K562 (cell line): Measurements from ENCODE around the gene PNPO. TPM values are rescaled to one million over a fixed set of nuclear protein-coding genes. Genes with fewer than 3 reads are reported as not detected.

ENCODE experiments used
- CCAR2 ChIP-seq: fragments of 200-400 bp; formaldehyde crosslinking; IDR thresholded peaks from 2 replicates; pipeline ENCODE4 v1.6.1; 2017; ENCODE audit warnings: mild to moderate bottlenecking, low read depth, low read length
- FOS ChIP-seq: IDR thresholded peaks from 3 replicates; pipeline ENCODE4 v1.6.1; 2011; ENCODE audit not compliant: insufficient read length; ENCODE audit errors: extremely low read depth
- MCM3 ChIP-seq: fragments of 450-650 bp; IDR thresholded peaks from 2 replicates; pipeline ENCODE4 v1.6.1; 2016
- NCOA2 ChIP-seq, 2 experiments: fragments of 450-650 bp; IDR thresholded peaks; 2 replicates each; pipeline ENCODE4 v1.6.1; 2018; ENCODE audit warnings: mild to moderate bottlenecking in 2 of 2, moderate library complexity in 1 of 2; ENCODE audit not compliant: partially characterized antibody in 2 of 2
- TCFL5 ChIP-seq: fragments of 250-450 bp; sonication (Bioruptor Pico); conservative IDR thresholded peaks from 2 replicates; pipeline ENCODE4 v1.6.1; 2021; ENCODE audit warnings: mild to moderate bottlenecking, moderate library complexity, matching md5 sums
- ZNF239 ChIP-seq: fragments of 250-450 bp; sonication (Bioruptor Pico); IDR thresholded peaks from 2 replicates; pipeline ENCODE4 v1.4.0; 2020; ENCODE audit warnings: mild to moderate bottlenecking
- ZNF444 ChIP-seq: fragments of 250-450 bp; sonication (Bioruptor Pico); IDR thresholded peaks from 2 replicates; pipeline ENCODE4 v1.4.0; 2020; ENCODE audit warnings: mild to moderate bottlenecking, moderate library complexity
- polyA plus RNA-seq, 8 experiments: library from polyadenylated mRNA; depleted of rRNA in 4 of 8; stranded (reverse) in 5 of 8; unstranded in 3 of 8; fragments of >200 nt; fragmentation: Nextera tagmentation in 2 of 8; fragmentation: Illumina TruSeq in 1 of 8; extraction: Ambion mirVana in 2 of 8; extraction: Trizol in 1 of 8; gene quantifications; 2 replicates each; pipeline versions ENCODE4 v1.2.1 to v1.2.3, GENCODE V29; 2011 to 2014; ENCODE audit warnings: inconsistent platforms in 1 of 8, missing spikeins in 1 of 8
- total RNA-seq, 7 experiments: library from RNA; depleted of rRNA in 6 of 7; stranded (reverse); fragments of >200 nt in 6 of 7; fragmentation: Illumina TruSeq in 2 of 7; extraction: Trizol in 2 of 7; gene quantifications; 2 replicates each; pipeline versions ENCODE4 v1.2.1 to v1.2.3, GENCODE V29; 2011 to 2021; ENCODE audit warnings: low replicate concordance in 1 of 7
- TF ChIP-seq, protein P1 (sequence below): fragments of 450-650 bp; formaldehyde crosslinking; IDR thresholded peaks from 2 replicates; pipeline ENCODE4 v1.4.0; 2020; ENCODE audit warnings: mild to moderate bottlenecking, moderate library complexity

The PNPO gene
- total and polyA plus RNA-seq, 9 of the 15 experiments (the other 6 are each of a cell fraction or from before 2014, with no cell fraction given) = 16.6 to 39.0 (median 27.4) TPM

GRCh38 chr17:47955497-47956461 is 14.4 kb downstream of the PNPO start (continued):
- TF ChIP-seq NCOA2 (IDR thresholded peaks at IDR 0.05; ENCODE audit: partially characterized antibody in 2 of 2) = no peak
- TF ChIP-seq ZNF444 (CRISPR knock-in tag) = no peak
- TF ChIP-seq FOS = no peak
- TF ChIP-seq ZNF239 = no peak
- no peak for TF ChIP-seq TCFL5 (CRISPR knock-in tag)
- TF ChIP-seq CCAR2 = no peak
- TF ChIP-seq, protein P1, sequence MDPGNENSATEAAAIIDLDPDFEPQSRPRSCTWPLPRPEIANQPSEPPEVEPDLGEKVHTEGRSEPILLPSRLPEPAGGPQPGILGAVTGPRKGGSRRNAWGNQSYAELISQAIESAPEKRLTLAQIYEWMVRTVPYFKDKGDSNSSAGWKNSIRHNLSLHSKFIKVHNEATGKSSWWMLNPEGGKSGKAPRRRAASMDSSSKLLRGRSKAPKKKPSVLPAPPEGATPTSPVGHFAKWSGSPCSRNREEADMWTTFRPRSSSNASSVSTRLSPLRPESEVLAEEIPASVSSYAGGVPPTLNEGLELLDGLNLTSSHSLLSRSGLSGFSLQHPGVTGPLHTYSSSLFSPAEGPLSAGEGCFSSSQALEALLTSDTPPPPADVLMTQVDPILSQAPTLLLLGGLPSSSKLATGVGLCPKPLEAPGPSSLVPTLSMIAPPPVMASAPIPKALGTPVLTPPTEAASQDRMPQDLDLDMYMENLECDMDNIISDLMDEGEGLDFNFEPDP (CRISPR knock-in tag) = no peak
- TF ChIP-seq MCM3 = no peak
